Measurements from ENCODE around the gene SH3PXD2B.

Gene SH3PXD2B

GRCh38 chr5:172436879-172437369 is 17.4 kb downstream of the SH3PXD2B start:
- peaks cover 26% of the 10 kb centered on the region for H3K4me1 ChIP-seq (ENCODE audit: control insufficient read depth, insufficient read depth, low read length, unreplicated experiment)
- no peak overlapping the region for H2AFZ ChIP-seq (ENCODE audit: low read length, unreplicated experiment)
- H3K27ac ChIP-seq (ENCODE audit: low read depth, low read length), result no peak overlapping the region; the same call in 1 of the 2 replicates
- H3K4me3 ChIP-seq (ENCODE audit: low read depth, low read length), result no peak overlapping the region
- H3K36me3 ChIP-seq (ENCODE audit: insufficient read depth, low read length), result no peaks in the 10 kb centered on the region
- H3K27me3 ChIP-seq (ENCODE audit: insufficient read depth, low read length), result no peaks in the 10 kb centered on the region
- H3K79me2 ChIP-seq (ENCODE audit: control insufficient read depth, insufficient read depth, low read length, unreplicated experiment), result peaks cover 86% of the 10 kb centered on the region

- H3K4me1 ChIP-seq (ENCODE audit: control insufficient read depth, insufficient read depth, low read length, unreplicated experiment), result peaks cover 26% of the 10 kb centered on the region
- H3K79me2 ChIP-seq (ENCODE audit: control insufficient read depth, insufficient read depth, low read length, unreplicated experiment), result peaks cover 84% of the 10 kb centered on the region
- H2AFZ ChIP-seq (ENCODE audit: low read length, unreplicated experiment), result no peak overlapping the region
- H3K27me3 ChIP-seq (ENCODE audit: insufficient read depth, low read length), result no peaks in the 10 kb centered on the region
- no peaks in the 10 kb centered on the region for H3K36me3 ChIP-seq (ENCODE audit: insufficient read depth, low read length)
- no peak overlapping the region for H3K4me3 ChIP-seq (ENCODE audit: low read depth, low read length)
- no peak overlapping the region for H3K27ac ChIP-seq (ENCODE audit: low read depth, low read length)
Measured at GRCh38 chr5:172436078-172436878, 18.0 kb downstream of the SH3PXD2B start.

- H3K4me3 ChIP-seq (ENCODE audit: low read depth, low read length), result no peak overlapping the region
- H3K27ac ChIP-seq (ENCODE audit: low read depth, low read length), result no peak overlapping the region
- no peaks in the 10 kb centered on the region for H3K36me3 ChIP-seq (ENCODE audit: insufficient read depth, low read length)
- peaks cover 80% of the 10 kb centered on the region for H3K79me2 ChIP-seq (ENCODE audit: control insufficient read depth, insufficient read depth, low read length, unreplicated experiment)
- H3K4me1 ChIP-seq (ENCODE audit: control insufficient read depth, insufficient read depth, low read length, unreplicated experiment), result peaks cover 21% of the 10 kb centered on the region
- no peak overlapping the region for H2AFZ ChIP-seq (ENCODE audit: low read length, unreplicated experiment)
- no peaks in the 10 kb centered on the region for H3K27me3 ChIP-seq (ENCODE audit: insufficient read depth, low read length)
Measured at GRCh38 chr5:172435362-172436077, 18.8 kb downstream of the SH3PXD2B start.

GRCh38 chr5:172434251-172434650 is 20.1 kb downstream of the SH3PXD2B start:
- no peak overlapping the region for H2AFZ ChIP-seq (ENCODE audit: low read length, unreplicated experiment)
- H3K27ac ChIP-seq (ENCODE audit: low read depth, low read length), result no peak overlapping the region
- H3K36me3 ChIP-seq (ENCODE audit: insufficient read depth, low read length), result no peaks in the 10 kb centered on the region
- H3K79me2 ChIP-seq (ENCODE audit: control insufficient read depth, insufficient read depth, low read length, unreplicated experiment), result peaks cover 75% of the 10 kb centered on the region
- no peaks in the 10 kb centered on the region for H3K27me3 ChIP-seq (ENCODE audit: insufficient read depth, low read length)
- no peak overlapping the region for H3K4me3 ChIP-seq (ENCODE audit: low read depth, low read length)
- H3K4me1 ChIP-seq (ENCODE audit: control insufficient read depth, insufficient read depth, low read length, unreplicated experiment), result peaks cover 34% of the 10 kb centered on the region

- Histone ChIP-seq H3K27me3 (ENCODE audit: insufficient read depth, low read length) (no peaks in the 10 kb centered on the region), H3K36me3 (ENCODE audit: insufficient read depth, low read length) (no peaks in the 10 kb centered on the region), H3K27ac (ENCODE audit: low read depth, low read length) (no peak overlapping the region), H3K4me1 (ENCODE audit: control insufficient read depth, insufficient read depth, low read length, unreplicated experiment) (peaks cover 40% of the 10 kb centered on the region), H3K4me3 (ENCODE audit: low read depth, low read length) (no peak overlapping the region), H3K79me2 (ENCODE audit: control insufficient read depth, insufficient read depth, low read length, unreplicated experiment) (peaks cover 77% of the 10 kb centered on the region), H2AFZ (ENCODE audit: low read length, unreplicated experiment) (no peak overlapping the region)
Measured at GRCh38 chr5:172433513-172433912, 20.8 kb downstream of the SH3PXD2B start.

- Histone ChIP-seq H3K4me1 (ENCODE audit: control insufficient read depth, insufficient read depth, low read length, unreplicated experiment) (peaks cover 40% of the 10 kb centered on the region), H3K79me2 (ENCODE audit: control insufficient read depth, insufficient read depth, low read length, unreplicated experiment) (peaks cover 77% of the 10 kb centered on the region), H3K27me3 (ENCODE audit: insufficient read depth, low read length) (no peaks in the 10 kb centered on the region), H2AFZ (ENCODE audit: low read length, unreplicated experiment) (no peak overlapping the region), H3K4me3 (ENCODE audit: low read depth, low read length) (no peak overlapping the region), H3K36me3 (ENCODE audit: insufficient read depth, low read length) (no peaks in the 10 kb centered on the region), H3K27ac (ENCODE audit: low read depth, low read length) (no peak overlapping the region)
Measured at GRCh38 chr5:172433071-172433470, 21.3 kb downstream of the SH3PXD2B start.

GRCh38 chr5:172430354-172430753 is 24.0 kb downstream of the SH3PXD2B start:
- H3K4me3 ChIP-seq (ENCODE audit: low read depth, low read length), result no peak overlapping the region
- peak overlapping the region; percentile 60; the same call in 1 of the 2 replicates for H3K27ac ChIP-seq (ENCODE audit: low read depth, low read length)
- H3K79me2 ChIP-seq (ENCODE audit: control insufficient read depth, insufficient read depth, low read length, unreplicated experiment), result peaks cover 82% of the 10 kb centered on the region
- no peaks in the 10 kb centered on the region for H3K27me3 ChIP-seq (ENCODE audit: insufficient read depth, low read length)
- H3K4me1 ChIP-seq (ENCODE audit: control insufficient read depth, insufficient read depth, low read length, unreplicated experiment), result peaks cover 29% of the 10 kb centered on the region
- no peaks in the 10 kb centered on the region for H3K36me3 ChIP-seq (ENCODE audit: insufficient read depth, low read length)
- H2AFZ ChIP-seq (ENCODE audit: low read length, unreplicated experiment), result no peak overlapping the region

GRCh38 chr5:172429201-172429940 is 25.0 kb downstream of the SH3PXD2B start:
- no peak overlapping the region for H2AFZ ChIP-seq (ENCODE audit: low read length, unreplicated experiment)
- H3K27ac ChIP-seq (ENCODE audit: low read depth, low read length), result peak overlapping the region; percentile 60
- H3K79me2 ChIP-seq (ENCODE audit: control insufficient read depth, insufficient read depth, low read length, unreplicated experiment), result peaks cover 85% of the 10 kb centered on the region
- H3K27me3 ChIP-seq (ENCODE audit: insufficient read depth, low read length), result no peaks in the 10 kb centered on the region
- no peak overlapping the region for H3K4me3 ChIP-seq (ENCODE audit: low read depth, low read length)
- H3K36me3 ChIP-seq (ENCODE audit: insufficient read depth, low read length), result no peaks in the 10 kb centered on the region
- peaks cover 29% of the 10 kb centered on the region for H3K4me1 ChIP-seq (ENCODE audit: control insufficient read depth, insufficient read depth, low read length, unreplicated experiment)

GRCh38 chr5:172428224-172429166 is 25.8 kb downstream of the SH3PXD2B start:
- Histone ChIP-seq H3K79me2 (ENCODE audit: control insufficient read depth, insufficient read depth, low read length, unreplicated experiment) (peaks cover 86% of the 10 kb centered on the region), H3K36me3 (ENCODE audit: insufficient read depth, low read length) (no peaks in the 10 kb centered on the region), H3K4me1 (ENCODE audit: control insufficient read depth, insufficient read depth, low read length, unreplicated experiment) (peaks cover 29% of the 10 kb centered on the region), H3K4me3 (ENCODE audit: low read depth, low read length) (no peak overlapping the region), H3K27me3 (ENCODE audit: insufficient read depth, low read length) (no peaks in the 10 kb centered on the region), H3K27ac (ENCODE audit: low read depth, low read length) (peak overlapping the region; percentile 60), H2AFZ (ENCODE audit: low read length, unreplicated experiment) (no peak overlapping the region)
